ENCODE measurements around the gene SCEL.

DNA sequence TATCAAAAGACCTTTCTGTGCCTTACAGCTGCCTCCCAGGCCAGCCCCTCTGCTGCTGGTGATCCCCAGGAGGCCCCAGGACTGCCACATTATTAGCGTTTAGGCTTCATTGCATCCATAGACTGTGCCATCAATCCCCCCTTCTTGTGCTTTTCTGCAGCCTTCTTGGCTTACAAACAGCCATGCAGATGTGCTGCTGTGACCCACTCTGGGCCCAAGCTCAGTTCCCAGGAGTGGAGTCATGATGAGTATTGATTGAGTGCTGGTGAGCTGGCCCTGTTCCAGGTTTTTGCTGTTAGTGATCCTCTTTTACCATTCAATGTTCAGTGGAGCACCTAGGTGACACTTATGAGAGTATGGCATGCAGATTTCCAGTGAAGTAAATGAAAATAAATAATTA lies 102.1 kb downstream of the SCEL start:
- TF ChIP-seq, protein P1, sequence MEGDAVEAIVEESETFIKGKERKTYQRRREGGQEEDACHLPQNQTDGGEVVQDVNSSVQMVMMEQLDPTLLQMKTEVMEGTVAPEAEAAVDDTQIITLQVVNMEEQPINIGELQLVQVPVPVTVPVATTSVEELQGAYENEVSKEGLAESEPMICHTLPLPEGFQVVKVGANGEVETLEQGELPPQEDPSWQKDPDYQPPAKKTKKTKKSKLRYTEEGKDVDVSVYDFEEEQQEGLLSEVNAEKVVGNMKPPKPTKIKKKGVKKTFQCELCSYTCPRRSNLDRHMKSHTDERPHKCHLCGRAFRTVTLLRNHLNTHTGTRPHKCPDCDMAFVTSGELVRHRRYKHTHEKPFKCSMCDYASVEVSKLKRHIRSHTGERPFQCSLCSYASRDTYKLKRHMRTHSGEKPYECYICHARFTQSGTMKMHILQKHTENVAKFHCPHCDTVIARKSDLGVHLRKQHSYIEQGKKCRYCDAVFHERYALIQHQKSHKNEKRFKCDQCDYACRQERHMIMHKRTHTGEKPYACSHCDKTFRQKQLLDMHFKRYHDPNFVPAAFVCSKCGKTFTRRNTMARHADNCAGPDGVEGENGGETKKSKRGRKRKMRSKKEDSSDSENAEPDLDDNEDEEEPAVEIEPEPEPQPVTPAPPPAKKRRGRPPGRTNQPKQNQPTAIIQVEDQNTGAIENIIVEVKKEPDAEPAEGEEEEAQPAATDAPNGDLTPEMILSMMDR (conservative IDR thresholded peaks at IDR 0.05; ENCODE audit: low read depth, low read length) = no peak
- no peak for TF ChIP-seq EZH2phosphoT487 (IDR thresholded peaks at IDR 0.05; ENCODE audit: borderline replicate concordance, low read length)
